CD4-positive, alpha-beta T cell treated with Interleukin-10 for 1 hour (primary cell): ENCODE measurements around the gene PSMA3.
"Not testable (repeated sequence)": the region's sequence is repeated elsewhere in the genome, so short reads cannot be mapped to it uniquely, and the experiment has no call there.

Experiments used
- DNase-seq: peaks from one replicate; pipeline ENCODE4 v3.0.0-alpha.2; 2020

Gene PSMA3

DNA sequence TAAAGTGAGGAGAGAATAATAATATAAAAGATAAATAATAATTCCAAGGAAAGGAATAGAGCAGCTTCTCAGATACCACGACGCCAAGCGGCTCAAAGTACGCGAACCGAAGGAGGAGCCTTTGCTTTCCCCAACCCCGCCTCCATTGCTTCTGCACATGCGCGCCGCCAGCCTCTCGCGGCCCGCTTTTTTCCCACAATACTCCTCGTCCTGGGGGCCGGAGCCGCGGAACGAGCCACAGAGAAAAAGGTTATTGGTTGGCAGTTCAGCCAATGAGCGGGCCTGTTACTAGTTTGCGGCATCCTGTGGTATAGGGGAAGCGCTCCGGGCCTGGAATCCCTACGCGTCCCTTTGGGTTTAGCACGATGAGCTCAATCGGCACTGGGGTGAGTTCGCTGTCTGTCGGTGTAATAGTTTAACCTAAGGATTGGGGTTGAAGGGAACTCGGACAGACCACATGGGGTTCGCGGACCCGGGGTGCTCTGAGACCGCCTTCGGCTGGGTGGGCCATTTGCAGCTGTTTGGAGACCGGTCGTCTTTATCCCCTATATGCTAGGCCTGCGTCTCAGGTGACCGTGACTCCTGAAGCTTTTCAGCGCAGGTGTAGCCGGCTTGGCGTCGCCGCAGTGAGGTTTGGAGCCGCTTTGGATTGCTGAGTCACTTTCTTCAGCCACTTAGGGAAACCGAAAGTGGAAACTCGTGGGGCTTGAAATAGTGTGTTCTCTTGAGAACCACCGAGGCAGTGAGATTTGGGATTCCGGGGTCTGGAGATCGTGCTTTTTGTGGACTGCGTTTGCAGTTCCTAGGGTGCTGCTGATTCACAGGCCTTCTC is at the start of gene PSMA3:
Gene PSMA3 (plus strand): TSS at position 288 of the 832 bp plus-strand sequence. CDS start 78 bp downstream, at position 366.
- DNase-seq: peak; percentile 98

GRCh38 chr14:58196198-58196597 is 48.4 kb upstream of the PSMA3 start:
- no peak for DNase-seq

DNA sequence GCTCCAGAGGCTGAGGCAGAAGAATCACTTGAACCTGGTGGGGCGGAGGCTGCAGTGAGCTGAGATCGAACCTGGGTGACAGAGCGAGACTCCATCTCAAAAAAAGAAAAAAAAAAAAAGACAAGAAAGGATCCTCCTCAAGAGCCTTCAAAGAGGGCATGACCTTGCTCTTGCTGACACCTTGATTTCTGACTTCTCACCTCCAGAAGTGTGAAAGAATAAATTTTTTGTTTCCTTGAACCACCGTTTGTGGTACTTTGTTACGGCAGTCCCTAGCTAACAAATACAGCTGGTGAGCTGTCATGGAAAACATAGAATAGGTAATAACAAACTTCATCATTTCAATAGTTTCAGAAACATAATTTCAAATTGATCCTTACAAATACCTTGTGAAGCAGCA is 46.6 kb upstream of the PSMA3 start:
- peak; percentile 51 for DNase-seq

DNA sequence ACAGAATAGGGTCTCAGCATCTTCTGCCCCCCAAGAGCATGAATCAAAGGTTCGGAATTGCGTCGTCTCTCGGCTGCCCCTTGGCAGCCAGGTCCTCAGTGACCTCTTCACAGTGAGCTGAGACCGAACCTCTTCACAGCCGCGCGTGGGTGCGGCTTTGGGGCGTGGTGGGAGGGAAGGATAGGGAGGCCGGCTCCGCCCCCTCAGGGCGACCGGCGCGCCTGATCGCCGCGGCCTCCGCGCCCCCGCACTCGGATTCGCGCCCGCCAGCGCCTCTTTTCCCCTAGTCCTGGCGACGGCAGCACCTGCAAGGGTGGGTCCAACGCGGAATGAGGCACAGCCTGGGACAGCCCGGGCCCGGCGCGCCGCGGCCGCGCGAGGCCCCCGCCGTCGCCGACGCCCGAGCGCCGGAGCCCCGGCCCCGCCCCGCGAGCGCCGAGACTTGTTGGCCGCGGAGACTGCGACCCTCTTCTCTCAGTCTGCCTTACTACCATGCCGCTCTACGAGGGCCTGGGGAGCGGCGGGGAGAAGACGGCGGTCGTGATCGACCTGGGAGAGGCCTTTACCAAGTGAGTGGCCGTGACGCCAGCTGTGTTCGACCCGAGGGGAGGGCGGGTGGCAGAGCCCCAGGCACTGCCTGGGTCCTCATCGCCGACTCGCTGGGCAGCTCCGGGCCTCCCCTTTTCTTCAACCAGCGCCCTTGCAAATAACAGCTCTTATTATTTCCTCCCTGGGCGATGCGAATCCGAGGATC is 44.7 kb upstream of the PSMA3 start, which contains the start of gene ACTR10:
Gene ACTR10 (plus strand): TSS at position 424 of the 754 bp plus-strand sequence. CDS start 69 bp downstream, at position 493.
- DNase-seq: peak; percentile 88

GRCh38 chr14:58200480-58200841 is 44.2 kb upstream of the PSMA3 start:
- DNase-seq: no peak

GRCh38 chr14:58200846-58201245 is 43.8 kb upstream of the PSMA3 start:
- DNase-seq: peak; percentile 2

DNA sequence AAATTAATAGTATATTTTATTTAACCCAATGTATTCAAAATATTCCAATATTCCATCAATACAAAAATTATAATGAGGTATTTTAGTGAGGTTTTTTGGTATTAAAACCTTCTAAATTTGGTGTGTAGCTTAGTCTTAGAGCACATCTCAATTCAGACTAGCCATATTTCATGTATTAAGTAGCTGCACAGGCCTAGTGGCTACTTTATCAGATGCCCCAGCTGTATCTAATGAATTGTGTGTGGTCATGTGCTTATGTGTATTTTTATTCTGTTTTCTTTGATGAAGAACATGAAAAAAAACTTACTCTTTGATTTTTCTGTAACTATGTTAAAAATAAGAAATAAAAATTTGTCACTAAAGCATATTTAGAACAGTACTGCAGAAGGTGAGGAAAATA is 31.5 kb upstream of the PSMA3 start:
- DNase-seq: no peak

DNA sequence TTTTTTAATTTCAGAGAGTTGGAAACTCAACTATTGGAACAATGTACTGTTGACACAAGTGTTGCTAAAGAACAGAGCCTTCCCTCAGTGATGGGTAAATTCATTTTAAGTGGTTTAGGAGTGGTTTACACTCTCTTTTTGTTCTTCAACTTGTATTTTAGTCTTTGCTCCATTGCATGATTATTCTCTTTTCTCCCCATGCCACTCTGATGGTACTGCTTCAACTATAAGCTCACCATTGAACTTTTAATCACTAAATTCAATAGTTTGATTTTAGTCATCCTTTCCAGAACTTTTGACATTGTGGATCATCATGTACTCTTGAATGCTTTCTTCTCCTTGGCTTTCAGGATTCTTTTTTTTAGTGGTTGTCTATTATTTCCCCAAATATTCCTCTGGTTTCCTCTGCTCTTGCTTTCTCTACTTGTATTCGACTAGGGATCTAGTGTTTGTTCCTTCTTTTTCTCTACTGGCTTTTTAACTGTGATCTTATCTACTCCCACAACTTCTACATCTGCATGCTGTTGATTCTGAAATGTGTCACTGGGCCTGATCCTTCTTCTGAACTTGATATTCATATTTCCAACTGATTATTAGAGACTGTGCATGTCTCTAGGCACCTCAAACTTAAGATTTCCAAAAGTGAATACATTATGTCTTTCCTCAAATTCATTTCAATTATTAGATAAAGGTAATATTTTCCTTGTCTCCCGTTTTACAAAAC is 29.3 kb upstream of the PSMA3 start:
- DNase-seq: no peak

DNA sequence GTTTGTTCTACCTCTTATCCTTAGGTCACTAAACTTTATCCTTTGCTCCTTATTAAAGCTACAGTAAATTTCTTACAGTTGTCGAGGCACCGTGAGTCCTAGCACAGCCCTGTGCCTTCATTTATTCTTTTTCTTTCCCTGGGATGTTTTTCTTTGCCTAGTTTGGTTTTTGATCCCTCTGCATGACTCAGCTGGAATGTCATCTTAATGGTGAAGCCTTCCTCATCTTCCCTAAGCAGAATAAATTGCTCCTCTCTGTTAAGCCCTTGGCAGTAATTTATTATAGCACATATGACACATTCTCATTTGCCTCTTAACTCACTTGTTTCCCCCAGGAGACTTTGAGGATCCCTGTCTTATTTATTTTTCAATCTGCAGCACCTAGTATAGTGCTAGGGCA is 28.1 kb upstream of the PSMA3 start:
- no peak for DNase-seq

GRCh38 chr14:58227096-58227819 is 17.4 kb upstream of the PSMA3 start:
- no peak for DNase-seq

DNA sequence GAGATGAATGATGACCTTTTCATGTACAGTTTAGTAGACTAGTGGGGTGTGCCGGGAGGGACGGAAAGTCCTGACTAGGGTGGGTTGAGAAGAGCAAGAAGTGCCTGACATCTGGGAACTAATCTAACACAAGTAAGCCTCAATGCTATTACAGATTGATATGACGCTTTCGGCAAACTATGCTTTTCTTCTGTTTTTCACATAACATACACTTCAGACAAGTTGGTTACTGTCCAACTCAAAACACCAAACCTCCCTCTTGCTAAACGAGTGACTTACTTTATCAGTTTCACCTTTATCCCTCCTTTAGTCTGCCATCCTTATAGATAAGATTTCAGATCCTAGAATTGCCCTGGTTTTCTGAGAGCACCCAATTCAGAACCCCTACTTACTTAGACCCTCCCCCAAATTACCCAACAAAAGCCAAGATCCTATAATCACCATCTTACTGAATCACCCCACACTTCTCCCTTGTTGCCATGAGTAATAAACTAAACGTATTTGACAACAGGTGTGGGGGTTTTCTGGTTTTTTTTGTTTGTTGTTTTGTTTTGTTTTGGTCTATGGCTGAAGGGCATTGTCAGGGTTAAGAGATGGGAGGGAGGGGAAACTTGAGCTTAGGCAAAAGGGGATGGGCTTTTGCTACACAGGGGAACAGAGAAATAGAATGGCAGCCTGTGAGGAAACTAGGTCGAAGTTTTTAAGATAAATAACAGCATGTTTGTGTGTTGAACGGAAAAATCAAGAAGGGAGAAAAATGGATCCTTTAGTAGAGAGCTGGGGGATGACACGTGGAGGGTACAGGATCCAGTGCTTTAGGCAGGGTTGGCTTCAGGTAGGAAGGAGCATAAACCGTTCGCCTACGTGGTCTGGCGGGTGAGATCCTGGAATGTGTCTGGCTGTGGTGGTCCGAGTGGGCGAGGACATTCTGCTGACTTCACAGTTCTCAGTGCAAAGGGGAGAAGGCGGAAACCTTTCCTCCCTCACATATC is 6.1 kb upstream of the PSMA3 start:
- DNase-seq: peak; percentile 64

GRCh38 chr14:58239244-58240195 is 5.1 kb upstream of the PSMA3 start:
- DNase-seq: peak; percentile 89

- DNase-seq: peak; percentile 26
These were observed 670 bp upstream of the PSMA3 start for GRCh38 chr14:58243790-58244555.

DNA sequence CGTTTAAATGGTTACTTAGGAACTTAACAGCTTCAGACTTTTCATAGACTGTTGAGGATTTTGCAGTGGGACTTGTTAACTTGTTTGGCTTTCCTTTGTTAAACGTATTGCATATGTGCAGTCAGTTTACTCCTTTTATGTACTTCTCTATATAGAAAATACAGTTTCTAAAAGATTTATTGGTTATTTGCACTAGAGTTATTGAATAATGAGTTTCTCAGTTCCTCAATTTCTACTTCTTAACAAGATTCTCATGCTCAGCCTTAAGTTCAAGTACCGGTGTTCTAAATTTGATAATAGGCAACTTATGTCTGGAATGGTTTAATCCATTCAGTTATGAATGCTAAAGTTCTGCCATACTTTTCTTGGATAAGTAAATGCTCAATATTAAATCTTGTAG is 919 bp downstream of the PSMA3 start:
- no peak for DNase-seq

GRCh38 chr14:58249611-58250010 is 5.0 kb downstream of the PSMA3 start:
- no peak for DNase-seq

DNA sequence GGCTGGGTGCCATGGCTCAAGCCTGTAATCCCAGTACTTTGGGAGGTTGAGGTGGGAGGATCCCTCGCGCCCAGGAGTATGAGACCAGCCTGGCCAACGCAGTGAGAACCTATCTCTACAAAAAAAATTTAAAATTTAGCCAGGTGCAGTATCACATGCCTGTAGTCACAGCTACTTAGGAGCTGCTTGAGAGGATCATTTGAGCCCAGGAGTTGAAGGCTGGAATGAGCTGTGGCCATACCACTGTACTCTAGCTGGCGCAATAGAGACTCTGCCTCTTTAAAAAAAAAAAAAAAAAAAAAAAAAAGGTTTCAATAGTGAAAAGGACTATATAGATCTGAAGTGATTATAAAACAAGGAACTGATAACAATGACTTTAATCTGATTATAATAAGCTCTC is 13.5 kb downstream of the PSMA3 start:
- DNase-seq: no peak

GRCh38 chr14:58262005-58262404 is 17.4 kb downstream of the PSMA3 start:
- not testable (repeated sequence) for DNase-seq

DNA sequence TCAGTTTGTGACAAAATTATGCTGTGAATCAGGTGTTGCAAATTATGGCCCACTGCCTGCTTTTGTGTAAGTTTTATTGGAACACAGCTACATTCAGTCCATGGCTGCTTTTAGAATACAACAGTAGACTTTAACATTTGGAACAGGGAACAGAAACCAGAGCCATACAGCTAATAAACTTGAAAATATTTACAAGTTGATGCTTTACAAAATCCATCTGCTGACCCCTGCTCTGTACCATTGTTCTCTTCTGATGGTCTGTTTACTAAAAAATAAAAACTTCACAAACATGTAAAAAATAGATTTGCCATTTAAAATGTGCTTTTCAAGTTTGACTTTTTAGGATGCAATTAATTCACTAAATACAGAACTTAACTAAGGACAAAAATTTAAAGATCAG is 20.8 kb downstream of the PSMA3 start:
- DNase-seq: no peak

DNA sequence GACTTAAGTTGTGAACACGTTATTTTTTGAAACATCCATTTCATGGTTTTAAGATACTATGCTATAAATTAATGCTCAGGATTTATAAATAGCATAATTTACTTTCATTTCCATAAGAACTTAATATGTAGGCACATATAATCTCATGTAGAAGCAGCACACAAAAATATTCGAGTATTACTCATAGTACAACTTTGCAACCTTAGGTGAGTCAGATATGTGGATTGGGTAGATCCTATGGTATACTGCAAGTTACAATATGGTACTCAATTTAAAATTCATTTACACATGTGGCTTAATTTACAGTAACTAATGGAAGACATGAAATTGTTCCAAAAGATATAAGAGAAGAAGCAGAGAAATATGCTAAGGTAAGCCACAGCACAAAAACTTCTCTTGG is 26.0 kb downstream of the PSMA3 start:
- DNase-seq: no peak
